MCF 10A (cell line): ENCODE data around the gene RFC1. TPM values are rescaled to one million over a fixed set of nuclear protein-coding genes. Genes with fewer than 3 reads are reported as not detected.
"Not testable (repeated sequence)": the region's sequence is repeated elsewhere in the genome, so short reads cannot be mapped to it uniquely, and the experiment has no call there.

Source experiments
- BruUV-seq: library from RNA; stranded (reverse); fragments of 400-500 nt; replicated peaks from 2 replicates; lab custom pipeline; 2021; lab: Mats Ljungman, UMichigan
- CTCF ChIA-PET: fragments of 300-600 bp; sonication (Branson Sonifier 250); formaldehyde crosslinking; extraction: SDS; loops from one replicate; lab custom pipeline; 2021; ENCODE audit warnings: antibody characterized with exemption, inconsistent platforms; lab: Yijun Ruan, JAX
- POLR2A ChIA-PET: fragments of 300-600, 350-650 bp; sonication (Branson Sonifier 250); formaldehyde crosslinking; extraction: SDS; loops from one replicate; lab custom pipeline; 2020; ENCODE audit warnings: antibody characterized with exemption, inconsistent platforms; lab: Yijun Ruan, JAX
- DNase-seq: peaks from one replicate; pipeline ENCODE4 v3.0.0-alpha.2; 2018; ENCODE audit not compliant: unreplicated experiment
- H3K27ac Mint-ChIP-seq: one replicate; pipeline ENCODE4 v1.8.0; 2022; ENCODE audit warnings: mild to moderate bottlenecking, low read depth, mixed read lengths; ENCODE audit not compliant: unreplicated experiment
- H3K27me3 Mint-ChIP-seq: one replicate; pipeline ENCODE4 v1.8.0; 2022; ENCODE audit warnings: mixed read lengths; ENCODE audit not compliant: insufficient read depth, unreplicated experiment
- H3K36me3 Mint-ChIP-seq: one replicate; pipeline ENCODE4 v1.8.0; 2022; ENCODE audit warnings: mild to moderate bottlenecking, moderate library complexity, mixed read lengths; ENCODE audit not compliant: insufficient read depth, unreplicated experiment
- H3K4me1 Mint-ChIP-seq: one replicate; pipeline ENCODE4 v1.8.0; 2022; ENCODE audit warnings: mixed read lengths; ENCODE audit not compliant: insufficient read depth, unreplicated experiment
- H3K4me3 Mint-ChIP-seq: one replicate; pipeline ENCODE4 v1.8.0; 2022; ENCODE audit warnings: mild to moderate bottlenecking, moderate library complexity, mixed read lengths; ENCODE audit not compliant: unreplicated experiment
- H3K9me3 Mint-ChIP-seq: one replicate; pipeline ENCODE4 v1.8.0; 2022; ENCODE audit warnings: mixed read lengths; ENCODE audit not compliant: unreplicated experiment
- intact Hi-C: fragments of 100-400 bp; cut with micrococcal nuclease; formaldehyde crosslinking; loops from 2 replicates; pipeline ENCODE4 v1.14.1; 2022
- total RNA-seq: library from RNA; stranded (reverse); gene quantifications from 2 replicates; pipeline ENCODE4 v1.2.3, GENCODE V29; 2022
- TF ChIP-seq, protein P1 (sequence below): fragments of 200-600 bp; IDR thresholded peaks from one replicate; pipeline ENCODE4 v1.8.0; 2022; ENCODE audit warnings: antibody characterized with exemption, mild to moderate bottlenecking; ENCODE audit not compliant: unreplicated experiment

RFC1 gene
- total RNA-seq, 1 experiment from 2014 or later, result 99.5 TPM

GRCh38 chr4:39303871-39304270 is 62.3 kb downstream of the RFC1 start:
- Mint-ChIP-seq H3K9me3 (no peaks in the 10 kb centered on the region), H3K27ac (no peak overlapping the region), H3K4me3 (no peak overlapping the region), H3K27me3 (no peaks in the 10 kb centered on the region), H3K4me1 (no peaks in the 10 kb centered on the region), H3K36me3 (peaks cover 78% of the 10 kb centered on the region)
- intact Hi-C loops, result no loop called here
- ChIA-PET POLR2A (interaction anchor here (0.8 kb wide), 1 partner anchor 62 kb away, joined by 3 read pairs; no protein-coding TSS in a partner anchor), CTCF (interaction anchor here (0.7 kb wide), 1 partner anchor 32 kb away, joined by 4 read pairs; no protein-coding TSS in a partner anchor)
- no TSS peak for BruUV-seq
- DNase-seq, result no peak
- TF ChIP-seq, protein P1, sequence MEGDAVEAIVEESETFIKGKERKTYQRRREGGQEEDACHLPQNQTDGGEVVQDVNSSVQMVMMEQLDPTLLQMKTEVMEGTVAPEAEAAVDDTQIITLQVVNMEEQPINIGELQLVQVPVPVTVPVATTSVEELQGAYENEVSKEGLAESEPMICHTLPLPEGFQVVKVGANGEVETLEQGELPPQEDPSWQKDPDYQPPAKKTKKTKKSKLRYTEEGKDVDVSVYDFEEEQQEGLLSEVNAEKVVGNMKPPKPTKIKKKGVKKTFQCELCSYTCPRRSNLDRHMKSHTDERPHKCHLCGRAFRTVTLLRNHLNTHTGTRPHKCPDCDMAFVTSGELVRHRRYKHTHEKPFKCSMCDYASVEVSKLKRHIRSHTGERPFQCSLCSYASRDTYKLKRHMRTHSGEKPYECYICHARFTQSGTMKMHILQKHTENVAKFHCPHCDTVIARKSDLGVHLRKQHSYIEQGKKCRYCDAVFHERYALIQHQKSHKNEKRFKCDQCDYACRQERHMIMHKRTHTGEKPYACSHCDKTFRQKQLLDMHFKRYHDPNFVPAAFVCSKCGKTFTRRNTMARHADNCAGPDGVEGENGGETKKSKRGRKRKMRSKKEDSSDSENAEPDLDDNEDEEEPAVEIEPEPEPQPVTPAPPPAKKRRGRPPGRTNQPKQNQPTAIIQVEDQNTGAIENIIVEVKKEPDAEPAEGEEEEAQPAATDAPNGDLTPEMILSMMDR, result no peak

- Mint-ChIP-seq H3K4me1 (no peaks in the 10 kb centered on the region), H3K36me3 (peaks cover 70% of the 10 kb centered on the region), H3K27me3 (no peaks in the 10 kb centered on the region), H3K27ac (no peak overlapping the region), H3K4me3 (no peak overlapping the region), H3K9me3 (no peaks in the 10 kb centered on the region)
- CTCF ChIA-PET, result interaction anchor here (0.7 kb wide), 2 partner anchors 17 to 31 kb away, joined by 3 to 4 read pairs; no protein-coding TSS in a partner anchor
- POLR2A ChIA-PET, result interaction anchor here (0.6 kb wide), 1 partner anchor 149 kb away, joined by 3 read pairs; no protein-coding TSS in a partner anchor
- BruUV-seq, result no TSS peak
- TF ChIP-seq, protein P1, result no peak
- no peak for DNase-seq
- intact Hi-C loops, result no loop called here
Observed at GRCh38 chr4:39302901-39303300, 63.3 kb downstream of the RFC1 start.

DNA sequence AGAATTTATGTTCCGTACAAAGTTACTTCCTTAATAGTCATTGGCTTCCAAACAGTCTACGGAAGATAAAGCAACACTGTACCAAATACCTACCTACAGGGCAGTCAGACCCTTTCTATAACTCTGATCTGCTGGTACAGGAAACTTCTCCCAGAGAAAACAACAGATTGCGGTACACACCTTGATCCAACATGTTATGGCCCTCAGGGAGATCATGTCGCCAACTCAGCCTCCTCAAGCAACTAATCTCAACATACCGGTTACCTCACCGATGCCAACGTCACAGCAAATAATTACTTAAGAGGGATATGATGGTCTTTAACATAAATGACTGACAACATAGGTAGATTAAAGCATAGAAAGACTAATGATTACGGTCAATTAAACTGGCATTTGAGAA is 70.4 kb downstream of the RFC1 start:
- ChIA-PET CTCF (no interaction called here), POLR2A (no interaction called here)
- no peaks in the 10 kb centered on the region for H3K9me3 Mint-ChIP-seq
- H3K36me3 Mint-ChIP-seq, result peaks cover 55% of the 10 kb centered on the region
- no peak for DNase-seq
- BruUV-seq, result no TSS peak
- no peak overlapping the region for H3K27ac Mint-ChIP-seq
- intact Hi-C loops, result no loop called here
- H3K27me3 Mint-ChIP-seq, result no peaks in the 10 kb centered on the region
- no peaks in the 10 kb centered on the region for H3K4me1 Mint-ChIP-seq
- TF ChIP-seq, protein P1, result no peak
- H3K4me3 Mint-ChIP-seq, result no peak overlapping the region

DNA sequence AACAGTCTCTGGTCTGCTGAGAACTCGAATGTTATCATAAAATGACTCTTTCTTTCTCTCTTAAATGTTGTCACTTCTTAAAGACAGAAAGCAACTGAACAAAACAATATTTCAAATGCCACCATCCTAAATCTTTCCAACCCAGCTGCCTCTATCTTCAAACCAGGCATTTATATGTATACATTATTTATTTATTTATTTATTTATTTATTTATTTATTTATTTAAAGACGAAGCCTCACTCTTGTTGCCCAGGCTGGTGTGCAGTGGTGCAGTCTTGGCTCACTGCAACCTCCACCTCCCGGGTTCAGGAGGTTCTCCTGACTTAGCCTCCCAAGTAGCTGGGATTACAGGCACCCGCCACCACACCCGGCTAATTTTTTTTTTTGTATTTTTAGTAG is 73.7 kb downstream of the RFC1 start:
- POLR2A ChIA-PET, H3K27ac Mint-ChIP-seq, BruUV-seq, H3K27me3 Mint-ChIP-seq, CTCF ChIA-PET, H3K4me3 Mint-ChIP-seq, H3K9me3 Mint-ChIP-seq, intact Hi-C loops, H3K4me1 Mint-ChIP-seq, DNase-seq: not testable (repeated sequence)
- peaks cover 68% of the 10 kb centered on the region for H3K36me3 Mint-ChIP-seq
